DMS114 treated with DMSO at 0.1 percent for 48 hours (cell line): Measurements from ENCODE around the gene SAFB.

Experiments
- DNase-seq: peaks from one replicate; lab custom pipeline; 2025; ENCODE audit not compliant: unreplicated experiment; lab: John Stamatoyannopoulos, UW

The SAFB gene

DNA sequence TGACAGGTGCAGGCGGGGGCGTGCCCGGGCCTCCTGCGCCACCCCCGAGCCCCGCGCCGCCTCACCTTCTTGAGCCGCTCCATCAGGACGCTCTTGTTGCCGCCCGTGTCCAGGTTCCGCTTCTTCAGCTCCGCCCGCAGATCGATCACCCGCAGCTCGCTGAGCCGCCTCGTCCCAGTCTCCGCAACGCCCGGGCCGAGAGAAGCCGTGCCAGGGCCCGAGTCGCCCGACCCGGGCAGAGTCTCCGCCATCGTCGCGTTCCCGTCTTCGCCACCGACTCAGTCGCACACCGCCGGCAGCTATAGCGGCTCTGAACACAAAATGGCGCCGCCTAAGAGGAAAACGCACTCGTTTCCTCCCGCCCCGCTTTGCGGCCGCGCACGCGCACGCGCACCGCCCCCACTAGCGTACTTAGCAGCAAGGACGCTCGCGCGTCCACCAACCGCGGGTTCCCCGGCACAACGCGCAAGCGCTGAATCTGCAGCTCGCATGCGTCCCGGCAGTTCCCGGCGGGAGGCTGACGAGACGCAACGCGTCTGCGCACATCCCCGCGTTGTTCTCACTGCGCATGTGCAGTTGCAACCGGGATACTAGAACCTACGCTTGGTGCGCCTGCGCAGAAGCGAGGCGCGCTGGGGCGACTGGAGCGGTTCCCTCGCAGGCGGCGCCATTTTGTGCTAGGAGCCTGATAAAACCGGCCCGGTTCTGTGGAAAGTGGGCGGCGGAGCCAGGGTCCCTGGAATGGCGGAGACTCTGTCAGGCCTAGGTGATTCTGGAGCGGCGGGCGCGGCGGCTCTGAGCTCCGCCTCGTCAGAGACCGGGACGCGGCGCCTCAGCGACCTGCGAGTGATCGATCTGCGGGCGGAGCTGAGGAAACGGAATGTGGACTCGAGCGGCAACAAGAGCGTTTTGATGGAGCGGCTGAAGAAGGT is at the start of gene SAFB, which contains the start of gene SAFB2:
SAFB (plus strand) TSS at position 619 of the 932 bp plus-strand sequence; CDS start at position 742, 123 bp downstream.
SAFB2 (minus strand) TSS at position 312 of the 932 bp plus-strand sequence; CDS start at position 251, 61 bp downstream.
- peak; percentile 86 for DNase-seq

DNA sequence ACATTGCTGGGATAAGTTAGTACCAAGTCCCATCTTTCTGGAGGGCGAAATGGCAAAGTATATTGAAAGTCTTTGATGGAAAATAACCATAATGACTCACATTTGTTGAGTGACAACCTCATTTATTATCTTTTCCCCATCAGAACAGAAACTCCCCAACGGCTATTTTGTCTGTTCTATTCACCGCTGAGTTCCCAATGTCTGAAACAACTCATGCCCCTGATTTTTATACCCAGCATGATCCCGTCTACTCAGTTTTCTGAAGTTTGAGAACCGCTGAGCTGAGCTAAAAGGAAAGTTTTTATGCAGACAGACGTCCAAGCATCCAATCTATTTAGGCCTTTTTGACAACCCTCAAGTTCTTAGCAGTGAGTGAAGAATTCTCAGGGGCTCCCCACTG is 47.3 kb upstream of the SAFB start:
- no peak for DNase-seq

DNA sequence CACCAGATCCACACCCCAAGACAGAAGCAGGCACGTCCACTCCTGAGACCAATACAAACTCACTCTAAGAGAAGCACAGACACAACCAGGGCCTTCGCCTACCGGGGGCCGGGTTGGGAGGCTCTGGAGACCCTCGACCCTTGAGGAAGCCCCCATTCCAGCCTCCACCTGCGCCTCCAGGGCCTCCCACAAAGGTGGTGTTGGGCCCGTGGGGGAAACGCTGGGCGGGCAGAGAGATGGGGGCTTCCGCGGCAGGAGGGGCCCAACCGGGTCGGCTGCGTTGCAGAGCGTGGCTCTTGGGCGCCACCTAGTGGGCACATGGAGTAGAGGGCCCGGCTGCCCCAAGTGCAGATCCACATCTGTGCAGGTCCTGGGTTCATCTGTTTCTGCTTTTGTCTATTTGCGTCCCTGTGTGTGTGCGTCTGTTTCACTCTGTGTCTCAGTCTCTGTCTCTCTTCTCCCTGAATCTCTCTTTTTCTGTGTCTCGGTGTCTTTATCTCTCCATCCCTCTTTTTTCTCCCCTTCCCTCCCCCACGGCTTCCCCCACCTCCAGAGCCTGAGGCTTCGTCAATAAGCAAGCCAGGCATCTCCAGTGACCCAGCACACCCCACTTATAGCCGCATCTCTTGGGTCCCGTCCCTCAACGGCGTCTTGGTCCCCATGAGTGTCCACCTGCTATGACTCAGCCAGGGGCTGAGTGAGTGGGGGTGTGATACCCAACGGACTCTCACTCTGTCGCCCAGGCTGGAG is 44.6 kb upstream of the SAFB start:
- peak; percentile 27 for DNase-seq

DNA sequence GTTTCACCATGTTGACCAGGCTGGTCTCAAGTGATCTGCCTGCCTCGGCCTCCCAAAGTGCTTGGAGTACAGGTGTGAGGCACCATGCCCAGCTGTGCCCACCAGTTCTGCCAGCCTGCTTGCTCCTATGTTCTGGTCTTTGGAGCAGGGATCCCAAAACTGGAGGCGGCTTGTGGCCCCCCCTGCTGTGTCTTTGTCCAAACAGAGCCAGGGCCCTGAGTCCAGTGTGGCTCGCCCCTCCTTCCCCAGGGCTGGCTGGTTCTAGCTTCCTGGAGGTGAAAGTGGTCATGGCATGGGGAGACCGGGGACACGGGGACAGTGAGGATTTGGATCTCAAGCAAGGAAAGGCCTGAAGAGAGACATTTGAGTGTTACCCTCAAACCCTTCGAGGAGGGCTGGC is 43.6 kb upstream of the SAFB start:
- no peak for DNase-seq

DNA sequence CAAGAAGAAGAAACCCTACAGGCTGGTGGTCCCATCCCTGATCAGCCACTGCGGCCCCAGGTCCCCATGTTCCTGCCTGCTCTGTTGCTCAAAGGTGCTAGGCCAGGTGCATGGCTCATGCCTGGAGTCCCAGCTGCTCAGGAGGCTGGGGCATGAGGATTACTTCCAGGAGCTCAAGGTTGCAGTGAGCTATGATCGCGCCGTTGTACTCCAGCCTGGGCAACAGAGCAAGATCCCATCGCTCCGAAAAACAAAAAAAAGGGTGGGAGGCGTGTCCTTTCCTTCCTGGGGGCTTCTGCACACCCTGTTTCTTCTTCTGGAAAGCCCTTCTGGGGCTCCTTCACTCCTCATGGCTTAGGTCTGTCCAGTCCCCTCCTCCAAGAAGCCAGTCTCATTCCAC is 43.2 kb upstream of the SAFB start:
- no peak for DNase-seq

DNA sequence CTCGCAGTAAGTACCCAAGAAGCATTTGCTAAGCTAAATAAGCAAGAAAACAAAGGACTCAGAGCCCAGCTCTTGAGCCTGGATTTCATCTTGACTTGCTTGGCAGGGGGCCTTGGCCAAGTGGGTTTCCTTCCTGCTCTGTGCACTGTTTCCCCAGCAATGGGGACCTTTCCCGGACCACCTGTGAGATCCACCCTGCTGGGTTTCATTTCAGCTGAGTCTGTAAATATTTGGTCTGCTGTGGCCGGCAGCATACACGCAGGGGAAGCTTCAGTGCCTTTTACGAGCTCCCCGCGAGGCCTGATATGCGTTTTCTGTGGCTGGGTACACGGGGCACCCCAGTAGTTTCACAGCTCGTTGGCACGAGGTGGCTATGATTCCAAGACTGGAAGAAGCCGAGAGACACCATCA is 42.7 kb upstream of the SAFB start:
- no peak for DNase-seq

DNA sequence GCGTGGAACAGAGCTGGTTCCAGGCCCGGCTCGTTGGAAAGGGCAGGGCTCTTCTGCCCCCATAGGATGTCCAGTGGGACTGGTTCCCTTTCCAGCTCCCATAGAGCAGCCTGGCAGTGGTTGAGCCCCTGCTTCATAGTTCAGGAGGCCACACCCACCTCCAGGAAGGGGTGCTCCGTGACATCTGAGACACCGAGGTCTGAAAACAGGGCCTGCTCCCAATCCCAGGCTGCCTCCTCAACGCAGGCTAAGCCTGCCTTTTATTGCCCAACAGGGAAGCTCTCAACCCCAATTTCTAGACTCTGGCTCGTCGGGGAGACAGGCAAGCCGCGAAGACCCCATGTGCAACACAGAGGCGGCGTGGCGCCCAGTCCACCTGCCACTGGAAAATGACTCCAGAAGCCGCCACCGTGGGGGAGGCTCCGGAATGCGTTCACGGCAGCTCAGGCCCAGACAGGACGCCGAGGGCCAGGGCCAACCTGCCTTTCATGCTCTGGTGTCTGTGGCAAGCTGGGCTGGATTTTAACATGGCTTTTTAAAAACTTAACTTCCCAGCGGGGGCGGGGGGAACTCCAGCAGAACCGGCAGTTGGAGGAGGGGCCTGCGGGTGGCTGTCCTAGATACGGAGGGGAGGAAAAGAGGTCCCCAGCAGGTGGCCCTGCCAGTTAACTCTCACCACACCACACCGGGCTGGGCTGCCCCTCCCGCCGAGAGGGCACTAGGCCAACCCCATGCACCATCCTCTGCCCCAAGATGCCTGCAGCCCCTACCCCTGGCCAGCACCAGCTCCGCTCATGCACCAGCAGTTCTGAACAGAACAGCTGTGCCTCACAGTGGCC is 37.2 kb upstream of the SAFB start:
- no peak for DNase-seq

DNA sequence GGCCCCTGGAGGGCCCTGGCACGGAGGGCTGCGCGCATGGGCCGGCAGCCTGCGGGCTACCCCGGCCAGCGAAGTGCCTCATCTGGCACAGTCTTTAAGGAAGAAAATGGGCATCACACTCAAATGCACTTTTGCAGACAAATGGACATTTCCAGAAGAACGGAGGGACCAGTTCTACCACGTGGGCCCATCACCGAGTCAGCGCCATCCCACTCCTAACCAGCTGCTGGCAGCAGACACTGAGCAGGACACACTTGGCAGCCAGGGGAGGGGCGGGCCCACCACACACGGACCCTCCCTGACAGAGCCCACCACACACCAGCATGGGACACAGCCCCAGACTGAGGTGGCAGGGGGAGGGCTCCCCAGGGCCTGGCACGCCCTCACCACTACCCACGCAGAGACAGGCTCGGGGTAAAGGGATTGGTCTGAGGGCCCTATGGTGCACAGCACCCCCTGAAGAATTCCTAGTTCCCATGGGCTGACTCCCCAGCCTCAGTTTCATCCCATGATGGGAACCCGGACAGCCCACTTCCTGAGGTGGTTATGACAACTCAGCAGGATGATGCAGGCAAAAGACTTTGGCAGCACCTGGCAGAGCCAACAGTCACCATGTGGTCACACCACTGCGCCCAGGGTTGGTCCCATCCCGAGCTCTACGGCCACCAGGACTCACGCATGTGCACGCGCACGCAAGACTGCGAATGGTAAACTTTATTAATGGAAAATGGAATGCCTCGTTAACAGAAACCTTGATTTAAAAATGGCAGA is 36.4 kb upstream of the SAFB start:
- DNase-seq = no peak

DNA sequence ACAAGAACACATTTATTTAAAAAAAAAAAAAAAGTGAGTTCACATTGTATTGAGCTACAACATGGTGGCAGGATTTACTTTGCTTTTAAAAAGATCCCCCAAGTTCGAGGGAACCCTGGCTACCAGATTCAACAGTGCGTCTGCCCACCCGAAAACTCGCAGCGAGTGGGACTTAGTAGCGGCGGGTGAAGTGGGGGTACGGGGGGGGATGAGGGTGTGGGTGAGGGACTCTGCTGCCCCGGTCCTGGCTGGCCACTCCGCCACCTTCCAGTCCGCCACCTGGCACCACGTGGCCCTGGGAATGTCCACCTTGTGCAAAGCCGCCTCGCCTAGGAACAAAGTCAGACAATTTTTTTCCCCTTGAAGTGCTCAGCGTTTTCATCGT is 35.8 kb upstream of the SAFB start:
- DNase-seq = no peak

DNA sequence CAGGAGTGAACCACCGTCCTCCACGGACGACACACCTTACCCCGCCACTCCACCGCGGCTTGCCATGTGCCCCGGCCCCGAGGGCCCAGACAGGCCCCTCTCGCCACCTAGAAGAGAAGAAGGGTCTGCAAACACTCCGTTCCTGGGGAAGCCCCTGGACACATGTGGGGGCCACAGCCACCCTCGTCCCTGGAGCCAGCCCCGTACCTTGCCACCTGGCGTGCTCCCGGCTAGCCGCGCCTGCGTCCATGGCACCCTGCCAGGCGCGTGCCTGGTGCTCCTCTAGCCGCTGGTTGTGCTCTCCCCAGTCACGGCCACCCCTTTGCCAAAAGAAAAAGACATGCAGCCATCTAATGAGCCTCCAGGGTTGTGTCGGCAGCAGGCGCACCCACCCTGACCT is 35.2 kb upstream of the SAFB start:
- DNase-seq = no peak

DNA sequence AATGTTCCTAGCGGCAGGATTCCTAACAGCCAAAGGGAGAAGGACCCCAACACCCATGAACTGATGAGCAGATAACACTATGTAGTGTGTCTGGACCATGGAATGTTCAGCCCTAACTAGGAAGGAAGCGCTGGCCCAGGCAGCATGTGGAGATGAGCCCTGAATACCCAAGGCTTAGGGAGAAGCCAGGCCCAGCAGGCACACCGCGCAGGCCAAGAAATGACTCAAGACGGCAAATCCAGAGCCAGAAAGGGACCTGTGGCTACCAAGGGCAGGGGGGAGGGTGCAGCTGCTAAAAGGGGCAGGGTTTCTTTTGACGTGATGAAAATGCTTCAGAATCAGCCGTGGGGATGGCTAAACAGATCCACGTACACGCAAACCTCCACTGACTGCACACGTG is 34.4 kb upstream of the SAFB start:
- no peak for DNase-seq

DNA sequence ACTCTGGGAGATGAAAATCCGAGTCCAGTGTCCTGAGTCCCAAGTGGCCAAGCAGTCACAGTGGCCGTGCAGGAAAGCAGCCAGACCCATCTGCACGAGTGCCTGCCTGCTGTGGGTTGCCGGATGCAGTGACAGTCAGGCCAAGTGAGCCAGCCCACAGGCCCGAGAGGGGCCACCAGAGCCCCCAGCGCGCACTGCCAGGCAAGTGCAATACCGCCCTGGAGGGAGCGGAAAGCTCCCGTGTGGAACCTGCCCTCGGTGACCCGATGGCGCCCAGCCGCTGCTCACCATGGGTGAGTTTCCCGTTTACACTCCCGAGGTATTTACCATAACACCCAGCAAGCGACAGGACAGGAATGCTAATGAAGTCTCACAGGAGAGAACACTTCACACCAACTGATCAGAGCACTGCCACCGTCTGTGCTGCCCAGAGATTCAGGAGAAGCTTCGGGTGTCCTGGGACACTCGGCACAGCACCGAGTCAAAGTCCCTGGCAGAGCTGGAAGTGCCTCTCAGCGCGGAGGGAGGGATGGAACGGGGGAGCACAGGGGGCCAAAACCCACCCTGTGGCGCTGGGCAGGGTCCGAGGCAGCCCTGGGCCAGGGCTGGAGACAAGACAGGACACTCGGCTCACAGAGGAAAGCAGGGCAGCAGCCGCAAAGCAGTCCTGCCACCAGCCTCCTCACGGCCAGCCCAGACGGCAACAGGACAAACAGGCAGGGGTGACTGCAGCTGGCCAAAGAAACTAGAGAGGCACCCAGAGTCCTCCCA is 33.8 kb upstream of the SAFB start:
- DNase-seq = no peak

DNA sequence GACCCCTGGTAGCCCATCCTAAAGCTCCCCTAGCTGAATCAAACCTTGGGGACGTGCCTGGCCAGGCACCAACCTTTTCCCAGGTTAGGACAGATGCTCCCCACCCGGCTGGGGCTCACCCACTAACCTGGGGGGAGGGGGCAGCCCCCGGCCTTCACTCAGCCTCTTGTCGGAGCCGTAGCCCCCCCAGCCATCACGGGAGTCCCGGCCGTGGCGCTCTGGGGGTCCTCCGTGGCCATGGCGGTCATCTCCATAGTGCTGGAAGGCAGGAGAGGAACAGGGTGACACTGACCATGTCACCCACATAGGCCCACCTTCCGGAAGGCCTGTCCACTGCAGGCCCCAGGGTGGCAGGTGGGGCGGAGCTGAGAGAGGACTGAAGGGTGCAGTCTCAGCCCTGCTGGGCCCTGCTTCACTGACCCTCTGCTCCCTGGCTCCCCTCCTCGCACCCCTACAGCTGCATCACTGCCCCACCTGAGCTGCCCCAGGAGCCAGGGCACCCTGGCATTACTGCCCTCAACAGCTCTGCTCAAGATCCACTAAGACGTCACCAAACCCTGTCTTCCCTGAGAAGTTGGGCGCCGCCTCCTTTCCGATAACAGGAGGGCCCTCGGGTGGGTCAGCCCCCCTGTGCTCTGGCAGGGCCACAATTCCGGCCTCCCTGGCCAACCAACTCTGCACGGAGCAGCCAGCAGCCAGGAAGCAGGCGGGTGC is 32.6 kb upstream of the SAFB start:
- no peak for DNase-seq

DNA sequence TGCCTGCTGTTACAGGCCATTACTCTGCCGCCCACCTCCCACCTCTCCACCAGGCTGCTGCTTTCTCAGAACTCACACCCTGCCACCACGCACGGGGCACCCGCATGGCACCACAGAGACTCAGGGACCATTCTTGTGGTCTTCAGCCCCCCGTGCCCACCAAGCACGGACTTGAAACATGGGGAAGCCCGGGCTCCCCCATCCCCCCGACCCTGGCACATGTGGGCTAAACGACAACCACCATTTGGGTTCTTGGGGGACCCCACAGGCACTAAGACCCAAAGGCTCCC is 32.1 kb upstream of the SAFB start:
- DNase-seq = no peak

DNA sequence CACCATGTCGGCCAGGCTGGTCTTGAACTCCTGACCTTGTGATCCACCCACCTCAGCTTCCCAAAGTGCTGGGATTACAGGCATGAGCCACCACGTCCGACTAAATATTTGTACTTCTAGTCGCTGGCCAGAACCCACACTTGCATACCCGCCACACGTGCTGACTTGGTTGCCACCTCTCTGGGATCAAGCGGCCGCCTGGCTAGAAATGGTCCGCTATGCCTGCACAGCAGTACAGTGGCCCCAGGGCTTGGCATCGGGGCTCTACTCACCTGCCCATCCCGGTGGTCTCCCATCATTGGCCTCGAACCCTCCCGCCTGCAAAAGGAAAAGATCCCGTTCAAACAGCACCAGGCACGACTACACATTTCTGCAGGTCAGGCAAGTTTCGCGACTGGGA is 31.4 kb upstream of the SAFB start:
- DNase-seq = no peak

DNA sequence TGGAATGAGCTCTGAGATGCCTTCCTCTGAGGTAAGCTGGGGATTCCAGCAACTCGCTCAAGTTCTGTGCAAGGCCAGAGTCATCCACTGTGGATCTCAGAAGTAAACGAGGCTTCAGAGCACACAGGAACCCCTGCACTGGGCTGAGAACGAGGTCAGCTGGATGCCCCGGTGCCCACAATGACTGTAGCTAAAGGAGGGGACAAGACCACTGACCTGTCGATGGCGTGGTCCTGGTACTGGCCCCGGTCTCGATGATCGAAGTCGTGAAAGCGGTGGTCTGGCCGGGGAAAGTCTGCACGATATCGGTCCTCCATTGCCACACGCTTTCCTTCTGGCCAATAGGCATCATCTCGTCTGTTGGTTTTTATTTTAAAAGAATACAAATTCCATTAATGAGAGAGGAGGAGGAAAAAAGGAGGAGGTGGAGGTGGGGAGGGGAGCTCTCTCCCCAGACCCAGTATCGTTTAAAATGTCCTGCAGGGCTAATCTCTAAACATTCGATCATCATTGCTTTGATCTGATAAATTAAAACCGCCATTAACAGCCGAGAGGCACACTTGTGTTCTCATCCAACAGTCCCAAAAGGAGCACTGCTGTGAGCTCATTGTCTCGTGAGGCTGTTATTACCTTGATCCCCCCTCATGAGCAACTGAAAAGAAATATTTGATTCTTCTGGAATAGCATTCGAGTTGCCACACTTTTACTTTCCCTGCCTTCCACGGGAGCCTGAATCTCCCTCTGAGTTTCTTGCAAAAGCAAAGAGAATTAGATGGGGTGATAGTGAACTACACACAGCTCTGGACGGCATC is 30.1 kb upstream of the SAFB start:
- DNase-seq = no peak

DNA sequence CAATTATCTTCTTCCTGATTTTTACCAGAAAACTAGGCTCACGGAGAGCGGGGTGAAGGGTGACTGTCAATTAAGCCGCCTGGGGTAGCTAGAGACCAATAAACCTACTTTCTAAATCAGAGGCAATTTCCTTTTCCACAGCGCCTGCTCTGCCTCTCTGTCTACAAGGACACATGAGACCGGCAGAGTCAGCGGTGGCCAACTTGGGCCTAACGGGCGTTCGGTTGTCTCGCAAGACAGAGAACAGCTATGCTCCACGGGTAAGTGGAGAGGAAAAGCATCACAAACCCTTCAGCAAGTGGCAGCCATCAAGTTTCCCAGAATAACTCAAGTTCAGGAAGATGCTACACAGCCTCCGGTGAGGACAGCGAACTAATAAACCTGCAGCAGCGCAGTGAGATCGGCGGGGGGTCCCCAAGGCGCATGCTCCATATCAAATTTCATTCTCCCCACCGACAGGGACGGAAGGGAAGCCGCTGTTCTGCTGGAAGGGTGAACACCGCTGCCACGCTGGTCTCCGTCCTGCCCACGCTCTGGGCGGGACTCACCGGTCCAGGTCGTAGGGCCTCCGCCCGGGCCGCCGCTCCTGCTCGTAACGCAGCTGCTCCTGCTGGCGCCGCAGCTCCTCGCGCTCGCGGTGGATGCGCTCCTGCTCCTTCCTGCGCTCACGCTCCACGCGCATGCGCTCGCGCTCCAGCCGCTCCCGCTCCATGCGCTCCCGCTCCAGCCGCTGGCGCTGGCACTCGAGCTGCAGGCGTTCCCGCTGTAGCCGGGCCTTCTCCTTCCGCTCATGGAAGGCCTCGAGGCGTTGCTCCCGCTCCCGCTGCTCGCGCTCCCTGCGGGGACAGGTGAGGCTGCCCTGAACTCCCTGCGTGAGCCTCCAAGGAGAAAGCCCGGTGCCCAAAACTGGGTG is 29.3 kb upstream of the SAFB start:
- no peak for DNase-seq
